ENCODE measurements around the gene ABHD16A.

GRCh38 chr6:31666337-31666965, 36.7 kb downstream of the ABHD16A start:
- TF ChIP-seq CTCF (IDR thresholded peaks at IDR 0.05 in 8 of 11, conservative IDR thresholded peaks at IDR 0.05 in 3 of 11) (no peak), POLR2A (IDR thresholded peaks at IDR 0.05) (no peak)
